GM19099 (cell line): Measurements from ENCODE around the gene CUEDC1.

Experiments
- POLR2A ChIP-seq: IDR thresholded peaks from 3 replicates; pipeline ENCODE4 v1.6.1; 2011; ENCODE audit warnings: low read depth; ENCODE audit not compliant: insufficient read length; ENCODE audit errors: extremely low read depth

Gene CUEDC1

GRCh38 chr17:57918017-57918895, 37.0 kb downstream of the CUEDC1 start:
- TF ChIP-seq POLR2A = no peak

DNA sequence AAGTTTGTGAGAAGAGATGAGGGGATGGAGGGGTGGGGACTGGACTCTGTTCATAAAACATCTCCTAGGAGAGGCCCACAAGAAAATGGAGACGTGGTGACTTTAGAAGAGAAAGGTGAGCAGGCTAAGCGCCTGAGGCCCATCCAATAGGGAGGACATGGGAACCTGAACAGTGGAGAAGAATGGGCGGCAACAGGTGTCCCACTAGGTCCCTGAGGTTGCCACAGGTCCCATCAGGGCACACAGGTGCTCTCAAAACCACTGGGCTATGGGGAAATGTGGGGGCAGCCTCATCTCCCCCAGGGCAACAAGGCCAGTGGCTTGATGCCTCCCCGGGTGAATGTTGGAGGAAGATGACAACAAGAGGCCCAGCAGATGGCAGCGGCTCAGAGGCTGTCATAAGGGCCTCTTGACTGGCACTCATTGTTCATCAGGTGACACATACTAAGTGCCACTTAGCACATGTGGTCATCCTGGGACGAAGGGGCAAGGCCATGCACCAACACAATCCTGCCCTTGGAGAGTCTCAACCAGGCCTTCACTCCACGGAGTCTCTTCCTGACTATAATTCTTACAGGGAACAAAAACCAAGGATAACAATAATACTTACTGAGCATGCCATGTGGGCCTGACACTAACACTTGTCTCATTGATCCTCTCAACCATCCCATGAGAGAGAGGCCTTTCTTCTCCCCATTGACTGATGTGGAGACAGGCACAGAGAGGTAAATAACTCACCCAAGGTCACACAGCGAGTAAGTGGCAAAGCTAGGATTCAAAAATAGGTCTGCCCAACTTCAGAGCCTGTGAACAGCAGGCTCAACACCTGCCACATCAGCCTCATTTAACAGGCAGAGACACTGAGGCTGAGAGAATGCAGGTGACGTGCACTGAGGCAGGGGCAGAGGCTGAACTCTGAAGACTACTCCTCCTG, 38.0 kb downstream of the CUEDC1 start:
- TF ChIP-seq POLR2A = no peak

GRCh38 chr17:57915985-57916757, 39.0 kb downstream of the CUEDC1 start:
- TF ChIP-seq POLR2A = no peak

GRCh38 chr17:57915544-57915943, 39.7 kb downstream of the CUEDC1 start:
- TF ChIP-seq POLR2A = no peak

DNA sequence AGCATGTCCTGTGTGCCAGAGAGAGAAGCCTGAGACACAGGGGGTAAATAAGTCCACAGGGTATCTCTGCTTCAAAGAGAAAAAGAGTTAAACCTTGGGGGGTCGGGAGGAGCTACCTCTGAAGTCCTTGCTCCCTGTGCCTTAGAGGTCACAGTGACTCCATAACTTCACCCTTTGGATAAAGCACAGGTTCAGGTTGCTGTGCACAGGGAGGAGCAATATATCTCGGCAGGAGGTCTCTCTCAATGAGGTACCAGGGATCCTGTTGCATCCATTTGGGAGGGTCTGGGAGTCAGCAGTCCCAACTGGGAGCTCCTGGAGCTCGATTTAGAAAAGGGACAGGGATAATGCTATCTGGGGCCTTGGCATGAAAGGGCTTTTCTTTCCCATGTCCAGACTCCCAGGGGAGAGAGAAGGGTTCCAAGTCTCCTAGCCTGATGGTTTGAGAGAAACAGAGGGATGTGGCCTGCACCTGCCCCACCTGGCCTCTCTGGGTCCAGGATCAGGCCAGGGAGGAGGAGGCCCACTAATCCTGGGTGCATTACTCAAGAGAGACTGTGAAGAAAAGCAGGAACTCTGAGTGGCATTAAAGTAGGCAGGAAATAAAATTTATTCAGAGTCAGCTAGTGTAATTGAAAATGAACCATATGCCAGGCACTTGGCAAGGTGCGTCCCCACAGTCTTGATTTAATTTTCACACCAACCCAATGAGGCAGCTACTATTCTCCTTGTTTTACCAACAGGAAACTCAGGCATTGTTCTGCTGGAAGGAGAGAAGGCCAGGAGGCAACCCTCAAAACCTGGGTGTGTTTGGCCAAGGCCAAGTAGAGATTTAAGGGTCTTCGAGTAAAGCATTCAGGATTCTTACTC, 40.7 kb downstream of the CUEDC1 start:
- no peak for TF ChIP-seq POLR2A

- no peak for TF ChIP-seq POLR2A
Observed at GRCh38 chr17:57913575-57914272, 41.5 kb downstream of the CUEDC1 start.

DNA sequence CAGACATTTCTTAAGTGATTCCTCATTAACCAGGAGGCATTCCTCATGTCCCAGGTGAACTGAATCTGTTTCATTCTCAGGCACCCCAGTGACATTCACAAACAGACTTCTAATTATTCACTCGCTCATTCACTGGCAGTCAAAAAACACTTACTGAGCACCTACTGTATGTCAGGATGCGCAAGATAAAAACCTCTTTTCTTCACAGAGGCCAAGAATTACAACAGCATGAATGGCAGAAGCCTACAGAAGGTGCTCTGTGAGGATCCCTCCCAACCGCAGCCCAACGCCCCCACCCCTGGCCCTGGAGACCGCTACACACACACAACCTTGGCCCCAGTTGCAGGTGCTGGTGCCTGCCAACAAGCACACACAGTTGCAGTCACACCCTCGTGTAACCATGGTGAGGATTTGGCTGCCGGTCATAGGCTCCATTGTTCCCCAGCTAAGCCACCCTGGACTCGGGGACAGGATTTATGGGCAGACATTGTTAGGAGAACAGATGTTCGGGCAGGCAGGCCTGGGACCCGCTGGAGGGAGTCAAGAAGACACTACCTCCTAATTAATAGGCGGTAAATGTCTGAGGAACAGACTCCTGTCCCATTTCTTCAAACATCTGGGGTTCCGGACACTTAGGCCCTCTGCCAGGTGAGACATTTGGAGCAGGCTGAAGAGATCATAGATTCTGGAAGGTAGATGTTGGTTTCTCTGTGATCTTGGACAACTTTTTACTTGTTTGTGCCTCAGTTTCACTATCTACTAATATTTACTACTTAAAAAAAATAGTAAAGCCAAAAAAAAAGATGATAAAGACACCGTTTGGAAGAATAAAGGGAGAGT, 43.2 kb downstream of the CUEDC1 start:
- TF ChIP-seq POLR2A = no peak

GRCh38 chr17:57910462-57911420, 44.5 kb downstream of the CUEDC1 start:
- TF ChIP-seq POLR2A = no peak

- TF ChIP-seq POLR2A = no peak
Observed at GRCh38 chr17:57909551-57909950, 45.7 kb downstream of the CUEDC1 start.

DNA sequence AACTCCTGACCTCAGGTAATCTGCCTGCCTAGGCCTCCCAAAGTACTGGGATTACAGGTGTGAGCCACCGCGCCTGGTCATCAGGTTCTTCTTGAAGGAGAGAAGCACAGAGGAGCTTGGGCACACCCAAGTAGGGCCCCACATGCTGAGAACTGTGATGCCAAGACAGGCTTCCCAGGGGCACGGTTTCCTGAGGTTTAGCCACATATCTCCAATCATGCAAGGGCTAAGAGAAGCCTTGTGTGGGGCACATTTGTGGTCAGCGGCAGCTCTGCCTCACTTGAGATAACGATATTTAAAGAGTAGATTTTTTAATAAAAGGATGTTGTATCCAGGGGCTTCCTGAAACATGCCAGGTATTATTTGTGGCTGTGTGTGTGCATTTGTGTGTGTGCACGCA, 46.9 kb downstream of the CUEDC1 start:
- no peak for TF ChIP-seq POLR2A

DNA sequence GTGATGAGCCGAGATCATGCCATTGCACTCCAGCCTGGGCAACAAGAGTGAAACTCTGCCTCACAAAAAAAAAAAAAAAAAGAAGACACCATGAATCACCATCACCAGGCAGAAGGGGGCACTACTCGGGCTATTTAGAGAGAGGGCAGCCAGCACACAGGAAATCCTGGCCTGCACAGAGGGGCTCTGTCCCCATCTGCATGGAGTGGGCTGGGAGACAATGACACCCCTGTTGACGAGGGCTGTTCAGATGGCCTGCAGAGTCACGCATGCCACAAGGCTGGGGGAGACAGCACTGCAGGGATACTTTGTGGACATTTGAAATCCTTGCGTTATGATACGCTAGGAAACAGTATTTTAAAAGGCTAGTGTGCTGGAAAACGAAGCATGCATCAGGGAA, 48.3 kb downstream of the CUEDC1 start:
- TF ChIP-seq POLR2A = no peak

DNA sequence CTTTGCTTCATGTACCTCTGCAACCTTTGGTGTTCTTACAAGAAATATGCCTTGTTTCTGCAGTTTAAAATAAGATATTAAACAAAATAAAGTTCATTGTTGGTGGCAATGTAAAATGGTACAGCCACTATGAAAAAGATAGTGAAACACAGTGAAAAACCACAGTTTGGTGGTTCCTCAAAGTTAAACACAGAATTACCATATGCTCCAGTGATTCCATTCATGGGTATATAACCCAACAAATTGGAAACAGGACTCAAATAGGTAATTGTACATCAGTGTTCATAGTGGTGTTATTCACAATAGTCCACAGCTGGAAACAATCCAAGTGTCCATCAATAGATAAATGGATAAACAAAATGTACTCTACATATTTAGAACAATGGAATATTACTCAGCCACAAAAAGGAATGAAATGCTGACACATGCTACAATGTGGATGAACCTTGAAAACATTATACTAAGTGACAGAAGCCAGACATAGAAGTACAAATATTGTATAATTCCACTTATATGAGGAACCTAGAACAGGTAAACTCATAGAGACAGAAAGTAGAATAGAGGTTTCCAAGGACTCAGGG, 49.2 kb downstream of the CUEDC1 start:
- TF ChIP-seq POLR2A = no peak

GRCh38 chr17:57903961-57904360, 51.3 kb downstream of the CUEDC1 start:
- TF ChIP-seq POLR2A = no peak
